Measurements from ENCODE around the gene LDHD.

LDHD gene

GRCh38 chr16:75120253-75120652 lies 3.7 kb upstream of the LDHD start:
- TF ChIP-seq GABPA (IDR thresholded peaks at IDR 0.05; ENCODE audit: low read depth) (no peak), REST (IDR thresholded peaks at IDR 0.05; ENCODE audit: insufficient replicate concordance, low read depth) (no peak)
- no peak overlapping the region for H3K27ac ChIP-seq (replicated peaks)
- H3K4me3 ChIP-seq (replicated peaks; ENCODE audit: insufficient read depth, low read length): no peak overlapping the region

DNA sequence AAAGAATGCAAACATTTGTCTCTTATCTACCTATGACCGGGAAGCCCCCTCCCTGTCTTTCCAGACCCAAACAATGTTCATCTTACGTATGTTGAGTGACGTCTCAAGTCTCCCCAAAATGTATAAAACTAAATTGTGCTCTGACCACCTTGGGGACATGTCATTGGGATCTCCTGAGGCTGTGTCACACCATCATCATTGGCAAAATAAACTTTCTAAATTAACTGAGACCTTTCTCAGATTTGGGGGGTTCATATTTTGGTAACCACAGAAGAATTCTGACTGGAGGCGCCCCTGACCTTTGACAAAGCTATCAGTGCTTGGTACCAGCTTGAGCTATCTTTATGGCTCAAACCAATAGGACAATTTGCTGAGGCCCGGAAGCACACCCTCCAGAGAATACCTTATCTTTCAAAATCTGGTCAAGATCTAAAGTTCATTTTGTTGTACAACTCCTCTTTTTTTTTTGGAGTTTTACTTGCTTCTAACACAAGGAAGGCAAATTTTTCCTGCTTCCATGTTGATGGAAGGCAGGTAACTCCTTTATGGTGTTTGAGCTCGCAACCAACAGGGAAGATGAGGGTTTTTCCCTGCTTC lies 2.5 kb upstream of the LDHD start:
- Histone ChIP-seq H3K27me3 (ENCODE audit: insufficient read depth, poor library complexity, severe bottlenecking) (no peaks in the 10 kb centered on the region), H3K4me3 (replicated peaks; ENCODE audit: insufficient read depth, low read length) (no peak overlapping the region), H3K27ac (replicated peaks) (no peak overlapping the region)
- TF ChIP-seq, protein P1, sequence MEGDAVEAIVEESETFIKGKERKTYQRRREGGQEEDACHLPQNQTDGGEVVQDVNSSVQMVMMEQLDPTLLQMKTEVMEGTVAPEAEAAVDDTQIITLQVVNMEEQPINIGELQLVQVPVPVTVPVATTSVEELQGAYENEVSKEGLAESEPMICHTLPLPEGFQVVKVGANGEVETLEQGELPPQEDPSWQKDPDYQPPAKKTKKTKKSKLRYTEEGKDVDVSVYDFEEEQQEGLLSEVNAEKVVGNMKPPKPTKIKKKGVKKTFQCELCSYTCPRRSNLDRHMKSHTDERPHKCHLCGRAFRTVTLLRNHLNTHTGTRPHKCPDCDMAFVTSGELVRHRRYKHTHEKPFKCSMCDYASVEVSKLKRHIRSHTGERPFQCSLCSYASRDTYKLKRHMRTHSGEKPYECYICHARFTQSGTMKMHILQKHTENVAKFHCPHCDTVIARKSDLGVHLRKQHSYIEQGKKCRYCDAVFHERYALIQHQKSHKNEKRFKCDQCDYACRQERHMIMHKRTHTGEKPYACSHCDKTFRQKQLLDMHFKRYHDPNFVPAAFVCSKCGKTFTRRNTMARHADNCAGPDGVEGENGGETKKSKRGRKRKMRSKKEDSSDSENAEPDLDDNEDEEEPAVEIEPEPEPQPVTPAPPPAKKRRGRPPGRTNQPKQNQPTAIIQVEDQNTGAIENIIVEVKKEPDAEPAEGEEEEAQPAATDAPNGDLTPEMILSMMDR (IDR thresholded peaks at IDR 0.05; ENCODE audit: insufficient read depth, low read length): no peak
- TF ChIP-seq REST (IDR thresholded peaks at IDR 0.05; ENCODE audit: insufficient replicate concordance, low read depth): no peak
- no peak for TF ChIP-seq GABPA (IDR thresholded peaks at IDR 0.05; ENCODE audit: low read depth)
- TF ChIP-seq SPI1 (IDR thresholded peaks at IDR 0.05; ENCODE audit: borderline replicate concordance, low read depth): no peak
- no peak for TF ChIP-seq POLR2AphosphoS5 (IDR thresholded peaks at IDR 0.05; ENCODE audit: low read depth)
- no peak for DNase-seq (ENCODE audit: low read depth in 1 of 2, low spot score in 1 of 2)

More at GRCh38 chr16:75120253-75120652, 3.7 kb upstream of the LDHD start:
- no peaks in the 10 kb centered on the region for H3K27me3 ChIP-seq (ENCODE audit: insufficient read depth, poor library complexity, severe bottlenecking)
- no peak for DNase-seq (ENCODE audit: low read depth in 1 of 2, low spot score in 1 of 2)

GRCh38 chr16:75116911-75117245 lies 298 bp upstream of the LDHD start:
- no peak overlapping the region for H3K4me3 ChIP-seq (replicated peaks; ENCODE audit: insufficient read depth, low read length)

More at GRCh38 chr16:75116911-75117245, 298 bp upstream of the LDHD start:
- H3K27ac ChIP-seq (replicated peaks): no peak overlapping the region
- H3K27me3 ChIP-seq (ENCODE audit: insufficient read depth, poor library complexity, severe bottlenecking): no peaks in the 10 kb centered on the region
- no peak for DNase-seq (ENCODE audit: low read depth in 1 of 2, low spot score in 1 of 2)
- TF ChIP-seq SPI1 (IDR thresholded peaks at IDR 0.05; ENCODE audit: borderline replicate concordance, low read depth) (no peak), GABPA (IDR thresholded peaks at IDR 0.05; ENCODE audit: low read depth) (no peak), REST (IDR thresholded peaks at IDR 0.05; ENCODE audit: insufficient replicate concordance, low read depth) (no peak), POLR2AphosphoS5 (IDR thresholded peaks at IDR 0.05; ENCODE audit: low read depth) (no peak)
- TF ChIP-seq, protein P1 (IDR thresholded peaks at IDR 0.05; ENCODE audit: insufficient read depth, low read length): no peak

Measured in HL-60 (cell line).